ENCODE measurements around the gene XIRP2.

XIRP2 gene

DNA sequence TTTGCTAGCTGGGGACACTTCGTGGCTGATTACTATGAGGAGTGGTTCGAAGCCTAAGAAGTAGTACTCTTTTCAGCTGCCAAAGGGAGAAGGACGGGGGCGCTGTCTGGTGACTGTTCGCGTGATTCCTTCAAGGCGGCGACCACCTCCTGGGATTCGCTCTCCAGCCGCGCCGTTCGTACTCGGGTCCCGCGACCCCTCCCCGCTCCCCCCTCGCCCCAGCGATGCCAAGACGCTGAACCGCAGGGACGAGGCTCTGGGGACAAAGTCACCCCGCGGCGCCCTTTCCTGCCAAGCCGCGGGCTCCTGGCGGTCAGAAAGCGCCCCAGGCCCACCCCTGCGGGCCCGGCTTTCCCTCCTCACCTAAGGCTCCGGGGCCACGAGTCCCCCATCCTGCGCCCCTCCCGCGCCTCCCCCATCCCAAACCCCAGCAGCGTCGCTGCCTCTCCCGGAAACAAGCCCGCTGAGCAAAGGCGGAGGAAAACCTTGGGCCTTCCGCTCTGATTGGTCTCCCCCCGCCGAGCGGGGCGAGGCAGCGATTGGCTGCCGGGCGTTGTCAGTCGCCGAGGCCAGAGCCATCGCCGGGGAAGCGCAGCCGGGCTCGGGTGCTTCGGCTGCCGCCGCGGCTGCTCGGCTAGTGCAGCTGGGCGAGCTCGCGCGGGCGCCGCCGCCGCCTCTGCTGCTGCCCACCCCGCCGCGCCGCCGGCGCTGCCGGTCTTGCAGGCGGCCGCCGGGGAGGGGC lies 404.3 kb downstream of the XIRP2 start, which contains the start of gene B3GALT1:
Gene B3GALT1 (plus strand): TSS at position 572 of the 742 bp plus-strand sequence.
- peak in 1 of 2 donors; percentile 17 for DNase-seq (ENCODE audit: low read depth in 2 of 2)

DNA sequence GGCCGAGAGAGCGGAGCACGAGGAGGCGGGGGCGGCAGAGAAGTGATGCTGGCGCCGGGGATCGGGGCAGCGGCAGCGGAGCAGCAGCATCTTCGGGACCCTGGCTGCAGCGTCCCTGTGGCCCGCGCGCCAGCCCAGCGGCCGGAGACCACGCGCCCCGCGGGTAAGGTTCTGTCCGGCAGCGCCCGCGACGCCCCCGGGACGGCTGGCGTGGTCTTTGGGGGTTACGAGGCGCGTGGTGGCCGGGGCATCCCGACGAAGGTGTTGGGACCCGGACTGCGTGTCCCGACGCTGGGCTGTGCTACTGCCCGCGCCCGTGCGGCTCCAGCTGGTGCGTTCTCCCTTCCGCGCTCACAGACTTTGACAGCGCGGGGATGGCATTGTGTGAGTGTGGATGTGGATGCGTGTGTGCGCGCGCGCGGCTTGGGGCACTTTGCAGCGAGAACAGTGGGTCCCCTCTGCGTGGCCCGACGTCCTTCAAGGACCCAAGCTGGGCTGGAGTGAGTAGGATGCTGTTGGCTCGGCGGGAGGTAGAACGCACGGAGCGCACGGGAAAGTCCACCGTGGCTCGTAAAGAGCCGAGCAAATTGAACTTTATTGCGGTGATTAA lies 405.0 kb downstream of the XIRP2 start:
- peak in 1 of 2 donors; percentile 0 for DNase-seq (ENCODE audit: low read depth in 2 of 2)

DNA sequence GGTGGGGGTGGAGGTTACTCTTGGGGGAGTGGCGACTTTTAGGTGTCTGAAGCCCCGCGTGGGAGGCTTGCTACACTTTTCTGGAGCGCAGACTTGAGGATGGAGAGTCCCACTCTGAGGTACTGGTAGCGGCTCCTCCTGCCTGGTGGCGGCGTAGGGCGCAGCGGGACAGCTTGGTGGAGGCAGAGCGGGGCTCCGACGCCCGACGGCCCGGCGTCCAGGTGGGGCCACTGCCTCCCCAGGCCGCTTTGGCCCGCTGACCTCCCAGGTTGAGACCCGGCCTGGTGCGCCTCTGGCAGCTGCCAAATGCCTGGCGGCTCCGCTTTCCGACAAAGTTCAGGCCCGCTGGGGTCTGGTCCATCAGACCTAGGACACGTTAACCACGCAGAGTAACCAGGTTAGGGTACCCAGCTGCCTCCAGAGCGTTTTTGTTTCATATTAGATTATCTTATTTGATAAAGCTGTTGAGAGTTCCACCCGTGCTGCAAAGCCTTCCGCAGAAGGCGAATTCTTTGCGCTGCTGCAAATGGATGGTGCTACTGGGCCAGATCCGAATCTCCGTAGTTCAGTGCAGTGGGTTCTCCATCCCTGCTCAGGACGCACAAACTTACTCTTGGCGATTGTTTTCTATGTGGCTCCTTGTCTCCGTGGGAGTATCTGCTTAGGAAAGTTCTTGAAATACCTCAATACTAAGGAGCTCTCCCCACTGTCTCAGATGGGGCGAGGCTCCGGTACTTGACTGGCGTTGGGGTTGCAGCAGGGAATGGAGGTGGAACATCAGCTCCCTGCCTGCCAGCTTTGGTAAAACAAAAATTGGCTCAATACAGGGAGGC lies 405.9 kb downstream of the XIRP2 start:
- DNase-seq (ENCODE audit: low read depth in 2 of 2), result no peak

DNA sequence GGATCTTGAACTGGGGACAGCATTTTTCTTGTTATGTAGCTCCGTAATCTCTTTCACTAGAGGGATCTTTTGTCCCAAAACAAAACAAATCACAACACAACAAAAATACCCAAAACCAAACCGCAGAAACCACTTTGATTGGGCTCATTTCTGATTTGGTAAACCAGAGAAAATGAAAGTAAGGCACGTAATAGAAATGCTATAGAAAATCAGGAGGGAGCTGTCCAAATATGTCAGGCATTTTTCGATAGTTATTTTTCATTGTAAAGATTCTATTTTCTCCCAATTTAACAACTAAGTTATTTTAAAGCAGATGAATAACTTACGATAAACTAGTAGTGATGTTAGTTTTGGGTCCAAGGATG lies 406.5 kb downstream of the XIRP2 start:
- no peak for DNase-seq (ENCODE audit: low read depth in 2 of 2)

DNA sequence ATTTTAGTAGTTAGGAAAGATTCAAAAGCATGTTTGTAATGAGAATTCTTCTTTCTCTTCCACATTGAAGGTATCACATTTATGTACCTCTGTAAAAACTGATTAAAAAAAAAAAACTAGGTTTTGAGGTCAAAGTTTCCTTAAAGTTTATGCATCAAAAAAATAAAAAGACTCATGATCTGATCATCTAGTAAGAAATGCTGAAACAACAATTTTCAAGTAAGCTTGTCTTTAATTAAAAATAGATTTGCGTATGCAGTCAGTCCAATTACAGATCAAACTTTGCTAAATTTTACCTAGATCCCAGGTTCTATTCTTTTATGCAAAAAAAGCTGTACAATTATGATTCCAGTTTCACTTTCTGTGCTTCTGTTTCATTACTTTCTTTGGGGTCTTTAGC lies 409.0 kb downstream of the XIRP2 start:
- no peak for DNase-seq (ENCODE audit: low read depth in 2 of 2)

DNA sequence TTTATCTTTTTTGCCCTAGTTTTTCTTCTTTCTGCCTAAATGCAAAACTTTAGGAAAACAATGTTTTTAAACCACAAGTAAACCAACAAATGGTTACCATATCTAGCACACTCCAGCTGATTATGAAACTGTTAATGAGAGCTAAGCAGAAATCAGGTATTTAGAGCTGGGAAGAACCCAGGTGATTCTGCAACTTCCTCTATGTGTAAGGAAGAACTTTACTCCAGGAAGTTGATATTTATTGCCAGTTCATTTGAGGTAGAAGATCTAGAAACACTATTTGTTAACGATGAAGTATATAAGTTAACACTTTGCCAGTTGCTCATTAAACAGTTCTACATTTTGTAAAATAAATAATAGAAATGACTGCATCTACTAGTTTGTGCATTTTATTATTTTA lies 409.7 kb downstream of the XIRP2 start:
- DNase-seq (ENCODE audit: low read depth in 2 of 2), result no peak
